GM06990 (cell line): ENCODE results near the gene PNO1.

Source experiments
- DNase-seq: peaks from one replicate; pipeline ENCODE4 v3.0.0-alpha.2; 2011; ENCODE audit not compliant: insufficient read length; ENCODE audit errors: extremely low read depth
- H3K27me3 ChIP-seq: replicated peaks from 2 replicates; pipeline ENCODE4 v1.6.0; 2011; ENCODE audit warnings: low read length; ENCODE audit not compliant: control insufficient read depth, insufficient read depth
- H3K36me3 ChIP-seq: 2 replicates; pipeline ENCODE4 v1.5.1; 2011; ENCODE audit warnings: low read length; ENCODE audit not compliant: control insufficient read depth, insufficient read depth
- H3K4me3 ChIP-seq: replicated peaks from 2 replicates; pipeline ENCODE4 v1.5.1; 2011; ENCODE audit warnings: low read depth, mild to moderate bottlenecking, control low read depth, low read length
- TF ChIP-seq, protein P1 (sequence below): IDR thresholded peaks from 2 replicates; pipeline ENCODE4 v1.5.1; 2011; ENCODE audit warnings: low read length, control low read depth, mild to moderate bottlenecking, inconsistent platforms; ENCODE audit not compliant: insufficient read depth, poor library complexity, severe bottlenecking

Gene PNO1

DNA sequence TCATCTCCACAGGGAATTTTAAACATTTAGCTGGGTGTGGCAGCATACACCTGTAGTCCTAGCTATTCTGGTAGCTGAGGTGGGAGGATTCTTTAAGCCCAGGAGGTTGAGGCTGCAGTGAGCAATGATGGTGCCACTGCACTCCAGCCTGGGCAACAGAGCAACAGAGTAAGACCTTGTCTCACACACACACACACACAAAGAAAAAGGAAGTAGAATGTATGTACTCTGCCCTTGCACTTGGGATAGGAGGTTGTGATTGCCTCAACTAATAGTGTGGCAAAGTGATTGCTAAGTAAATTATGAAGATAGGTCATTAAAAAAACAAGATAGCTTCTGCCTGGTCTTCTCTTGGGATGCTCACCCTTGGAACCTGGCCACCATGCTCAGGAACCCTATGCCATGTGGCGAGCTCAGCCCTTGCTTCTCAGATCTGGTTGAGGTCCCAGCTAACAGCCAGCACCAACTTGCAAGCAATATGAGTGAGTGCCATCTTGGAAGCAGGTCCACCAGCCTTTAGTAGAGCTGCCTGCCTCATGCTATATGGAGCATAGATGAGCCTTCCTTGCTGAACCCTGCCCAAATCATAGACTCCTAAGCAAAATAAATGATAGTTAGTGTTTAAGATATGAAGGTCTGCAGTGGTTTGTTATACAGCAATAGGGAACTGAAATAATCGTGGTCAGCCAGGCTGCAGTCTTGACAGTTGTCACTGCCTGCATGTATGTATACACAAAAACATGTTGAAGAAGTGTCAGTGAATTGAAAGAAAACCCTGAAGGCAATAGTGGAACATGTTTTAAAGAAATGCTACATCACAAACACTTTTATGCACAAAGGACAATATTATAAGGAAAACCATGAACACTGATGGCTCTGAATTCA is 30.1 kb upstream of the PNO1 start:
- TF ChIP-seq, protein P1, sequence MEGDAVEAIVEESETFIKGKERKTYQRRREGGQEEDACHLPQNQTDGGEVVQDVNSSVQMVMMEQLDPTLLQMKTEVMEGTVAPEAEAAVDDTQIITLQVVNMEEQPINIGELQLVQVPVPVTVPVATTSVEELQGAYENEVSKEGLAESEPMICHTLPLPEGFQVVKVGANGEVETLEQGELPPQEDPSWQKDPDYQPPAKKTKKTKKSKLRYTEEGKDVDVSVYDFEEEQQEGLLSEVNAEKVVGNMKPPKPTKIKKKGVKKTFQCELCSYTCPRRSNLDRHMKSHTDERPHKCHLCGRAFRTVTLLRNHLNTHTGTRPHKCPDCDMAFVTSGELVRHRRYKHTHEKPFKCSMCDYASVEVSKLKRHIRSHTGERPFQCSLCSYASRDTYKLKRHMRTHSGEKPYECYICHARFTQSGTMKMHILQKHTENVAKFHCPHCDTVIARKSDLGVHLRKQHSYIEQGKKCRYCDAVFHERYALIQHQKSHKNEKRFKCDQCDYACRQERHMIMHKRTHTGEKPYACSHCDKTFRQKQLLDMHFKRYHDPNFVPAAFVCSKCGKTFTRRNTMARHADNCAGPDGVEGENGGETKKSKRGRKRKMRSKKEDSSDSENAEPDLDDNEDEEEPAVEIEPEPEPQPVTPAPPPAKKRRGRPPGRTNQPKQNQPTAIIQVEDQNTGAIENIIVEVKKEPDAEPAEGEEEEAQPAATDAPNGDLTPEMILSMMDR: no peak
- H3K4me3 ChIP-seq: no peak overlapping the region
- DNase-seq: peak; percentile 20
- H3K27me3 ChIP-seq: no peaks in the 10 kb centered on the region
- no peaks in the 10 kb centered on the region for H3K36me3 ChIP-seq

DNA sequence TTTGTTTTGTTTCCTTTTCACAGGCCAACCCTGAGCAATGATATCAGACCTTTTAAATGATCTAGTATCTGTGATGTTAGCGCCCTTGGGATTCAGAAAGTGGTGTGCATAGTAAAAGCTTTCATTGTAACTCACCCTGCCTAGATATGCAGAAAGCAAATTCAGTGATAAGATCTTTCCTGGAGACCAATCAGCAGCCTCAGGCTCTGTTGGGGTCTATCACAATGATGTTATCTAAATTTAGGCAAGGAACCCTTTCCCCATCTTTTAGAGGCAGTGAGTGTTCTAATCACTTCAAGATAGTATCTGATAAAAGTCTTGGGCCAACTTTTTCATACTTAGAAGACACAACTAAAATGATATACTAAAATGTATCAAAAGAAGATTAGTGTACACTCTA is 23.6 kb upstream of the PNO1 start:
- DNase-seq: no peak
- Histone ChIP-seq H3K27me3 (no peaks in the 10 kb centered on the region), H3K36me3 (no peaks in the 10 kb centered on the region; the same call in none of the 2 replicates), H3K4me3 (no peak overlapping the region)
- TF ChIP-seq, protein P1: no peak

DNA sequence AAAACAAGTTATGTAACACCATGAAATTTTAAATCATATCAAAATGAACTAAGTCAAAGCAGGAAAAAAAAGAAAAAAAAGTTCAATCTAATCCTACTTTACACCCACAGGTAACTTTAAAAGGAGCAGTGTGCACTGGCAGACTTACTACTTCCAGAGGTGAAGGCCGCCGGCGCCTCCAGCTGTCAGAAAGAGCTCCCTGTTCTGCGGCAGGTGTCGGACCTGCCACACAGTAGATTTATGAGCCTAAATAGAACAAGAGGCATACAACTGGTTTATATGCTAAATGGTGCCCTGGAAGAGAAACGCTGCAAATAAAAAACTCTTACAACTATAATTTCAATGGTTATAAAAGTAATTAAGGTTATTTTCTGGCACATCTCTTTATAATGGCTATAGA is 23.1 kb upstream of the PNO1 start:
- TF ChIP-seq, protein P1: no peak
- Histone ChIP-seq H3K4me3 (no peak overlapping the region), H3K36me3 (no peaks in the 10 kb centered on the region; the same call in none of the 2 replicates), H3K27me3 (no peaks in the 10 kb centered on the region)
- DNase-seq: no peak

DNA sequence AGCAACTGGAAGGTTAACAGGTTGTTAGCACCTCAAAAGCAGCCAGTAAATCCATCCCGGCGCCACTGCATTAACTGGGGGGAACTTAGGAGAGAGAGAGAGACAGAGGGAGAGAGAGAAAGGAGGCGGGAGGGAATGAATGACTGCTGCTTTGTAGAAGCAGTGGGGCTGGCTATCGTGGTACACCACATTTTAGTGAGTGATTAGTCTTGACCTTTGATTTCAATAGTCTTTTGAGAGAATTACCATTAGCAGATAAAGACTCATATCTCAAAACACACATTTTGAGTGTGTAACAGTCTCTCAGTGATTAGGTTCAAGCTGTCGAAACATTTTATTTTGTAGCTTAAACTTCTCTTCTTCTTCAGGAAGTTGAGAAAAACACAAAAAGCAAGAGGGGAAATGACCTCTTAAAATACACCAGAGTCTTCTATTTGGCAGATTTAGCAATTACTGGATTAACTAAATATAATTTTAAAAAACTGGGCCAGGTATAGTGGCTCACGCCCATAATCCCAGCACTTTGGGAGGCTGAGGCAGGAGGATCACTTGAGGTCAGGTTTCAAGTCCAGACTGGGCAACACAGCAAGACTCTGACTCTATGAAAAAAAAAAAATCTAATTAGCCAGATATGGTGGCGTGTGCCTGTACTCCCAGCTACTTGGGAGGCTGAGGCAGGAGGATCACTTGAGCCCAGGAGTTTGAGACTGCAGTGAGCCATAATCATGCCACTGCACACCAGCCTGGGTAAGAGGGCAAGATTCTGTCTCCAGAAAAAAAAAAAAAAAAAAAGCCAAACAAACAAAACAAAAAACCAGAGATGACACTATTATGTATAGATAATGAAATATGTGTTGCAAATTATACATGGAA is 22.0 kb upstream of the PNO1 start:
- DNase-seq: no peak
- H3K27me3 ChIP-seq: no peaks in the 10 kb centered on the region
- H3K4me3 ChIP-seq: no peak overlapping the region
- no peaks in the 10 kb centered on the region; the same call in none of the 2 replicates for H3K36me3 ChIP-seq
- TF ChIP-seq, protein P1: no peak

DNA sequence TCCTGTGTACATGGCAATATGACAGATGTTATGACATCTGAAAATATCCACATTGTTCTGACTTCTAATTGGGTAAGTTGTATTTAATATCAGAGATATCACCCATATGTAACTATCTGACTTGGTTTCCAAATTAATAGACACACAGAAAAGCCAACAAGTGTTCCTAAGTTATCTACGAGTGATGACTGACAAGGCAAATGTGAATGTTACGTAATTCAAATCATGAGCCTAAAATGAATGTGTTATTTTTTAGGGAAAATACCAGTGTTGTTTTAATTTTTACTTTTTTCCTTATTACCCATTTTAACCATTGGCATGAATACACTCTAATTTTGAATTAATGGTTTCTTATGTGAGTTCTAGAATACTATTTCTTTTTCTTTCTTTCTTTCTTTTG is 15.8 kb upstream of the PNO1 start:
- no peak for DNase-seq
- no peak overlapping the region for H3K4me3 ChIP-seq
- TF ChIP-seq, protein P1: no peak
- H3K36me3 ChIP-seq: no peaks in the 10 kb centered on the region; the same call in none of the 2 replicates
- H3K27me3 ChIP-seq: no peaks in the 10 kb centered on the region
